M059J (cell line): ENCODE measurements around the gene COL6A1. TPM values are rescaled to one million over a fixed set of nuclear protein-coding genes. Genes with fewer than 3 reads are reported as not detected.

Experiments
- DNase-seq: peaks from one replicate; pipeline ENCODE4 v3.0.0-alpha.2; 2012; ENCODE audit warnings: low read depth
- total RNA-seq: library from RNA; depleted of rRNA; stranded (reverse); fragments of >200 nt; shearing (Covaris generic); gene quantifications from 2 replicates; pipeline ENCODE4 v1.2.3, GENCODE V29; 2014

Gene COL6A1
- total RNA-seq, 1 experiment from 2014 or later = 271 TPM

DNA sequence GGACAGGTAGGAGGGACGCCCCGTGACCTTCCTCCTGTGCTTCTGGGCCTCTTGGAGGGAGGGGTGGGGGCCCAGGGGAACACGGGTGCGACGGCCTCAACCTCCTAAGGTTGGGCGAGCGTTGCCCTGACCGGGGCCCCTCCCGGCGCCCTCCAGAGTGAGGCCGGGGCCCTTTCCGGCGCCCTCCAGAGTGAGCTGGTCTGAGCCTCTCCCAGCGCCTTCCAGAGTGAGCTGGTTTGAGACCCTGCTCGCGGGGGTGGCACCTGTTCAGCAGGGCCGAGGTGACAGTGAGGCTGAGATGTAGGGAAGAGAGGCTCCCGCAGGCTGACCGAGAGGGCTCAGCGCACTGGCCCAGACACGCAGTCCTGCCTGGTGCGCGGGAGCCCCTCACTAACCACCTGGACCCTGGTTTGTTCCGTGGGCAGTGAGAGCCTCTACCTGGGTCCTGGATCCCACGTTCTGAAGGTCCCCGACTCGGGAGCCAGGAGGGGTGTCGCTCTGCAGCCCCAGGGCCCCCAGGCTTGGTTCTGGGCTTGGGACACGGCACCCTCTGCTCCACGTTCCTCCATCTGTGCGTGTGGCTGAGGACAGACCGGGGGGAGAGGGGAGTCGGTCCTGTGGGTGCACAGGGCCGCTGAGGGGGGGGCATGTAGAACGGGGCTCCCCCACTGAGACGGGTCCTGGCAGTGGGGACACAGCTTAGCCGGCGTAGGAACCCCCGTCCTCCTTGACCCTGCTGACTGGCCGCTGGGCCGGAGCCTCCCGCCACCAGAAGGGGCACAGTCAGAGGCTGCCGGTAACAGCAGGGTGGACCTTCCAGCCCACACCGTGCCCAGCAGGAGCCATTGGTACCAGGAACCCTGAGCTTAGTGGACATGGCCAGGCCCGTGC is 1.4 kb downstream of the COL6A1 start:
- DNase-seq = no peak

DNA sequence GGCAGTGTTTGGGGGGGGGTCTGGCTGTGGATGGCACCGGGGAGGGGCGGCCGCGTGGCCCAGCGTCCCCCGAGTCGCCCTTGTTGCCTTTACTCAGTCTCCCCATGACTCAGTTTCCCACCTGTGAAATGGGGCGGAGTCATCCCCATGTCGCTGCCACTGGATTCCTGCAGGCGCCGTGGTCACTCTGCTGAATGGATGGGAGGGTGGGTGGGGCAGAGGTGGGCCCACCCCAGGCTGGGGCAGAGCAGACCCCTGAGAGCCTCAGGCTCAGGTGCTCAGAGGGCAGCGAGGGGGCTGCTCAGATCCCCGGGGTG is 2.0 kb downstream of the COL6A1 start:
- DNase-seq = no peak

DNA sequence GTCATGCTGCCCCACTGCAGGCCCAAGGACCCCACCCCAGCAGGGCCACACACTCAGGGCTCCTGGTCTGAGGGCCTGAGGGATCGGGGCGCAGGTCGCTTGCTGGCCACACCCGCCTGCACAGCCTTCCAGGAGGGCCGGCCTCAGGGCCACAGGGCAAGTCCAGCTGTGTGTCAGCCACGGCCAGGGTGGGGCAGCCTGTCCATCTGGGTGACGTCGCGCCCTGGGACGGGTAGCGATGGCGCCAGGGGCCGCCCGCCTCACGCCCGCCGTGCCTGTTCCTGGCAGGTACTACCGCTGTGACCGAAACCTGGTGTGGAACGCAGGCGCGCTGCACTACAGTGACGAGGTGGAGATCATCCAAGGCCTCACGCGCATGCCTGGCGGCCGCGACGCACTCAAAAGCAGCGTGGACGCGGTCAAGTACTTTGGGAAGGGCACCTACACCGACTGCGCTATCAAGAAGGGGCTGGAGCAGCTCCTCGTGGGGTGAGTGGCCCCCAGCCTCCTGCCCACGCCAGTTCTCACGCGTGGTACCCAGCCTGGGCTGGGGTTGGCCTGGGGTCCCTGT is 2.5 kb downstream of the COL6A1 start:
- no peak for DNase-seq

DNA sequence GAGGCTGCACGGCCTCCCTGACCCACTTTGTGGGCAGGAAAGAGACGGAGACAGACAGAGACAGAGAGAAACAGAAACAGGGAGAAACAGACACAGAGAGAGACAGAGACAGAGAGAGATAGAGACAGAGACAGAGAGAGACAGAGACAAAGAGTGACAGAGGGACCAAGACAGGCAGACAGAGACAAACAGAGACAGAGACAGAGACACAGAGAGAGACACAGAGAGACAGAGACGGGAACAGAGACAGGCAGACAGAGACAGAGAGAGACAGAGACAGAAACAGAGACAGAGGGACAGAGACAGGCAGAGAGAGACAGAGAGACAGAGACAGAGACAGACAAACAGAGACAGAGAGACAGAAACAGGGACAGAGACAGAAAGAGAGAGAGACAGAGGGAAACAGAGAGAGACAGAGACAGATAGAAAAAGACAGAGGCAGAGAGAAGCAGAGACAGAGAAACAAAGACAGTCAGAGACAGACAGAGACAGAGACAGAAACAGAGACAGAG is 3.1 kb downstream of the COL6A1 start:
- DNase-seq = no peak

DNA sequence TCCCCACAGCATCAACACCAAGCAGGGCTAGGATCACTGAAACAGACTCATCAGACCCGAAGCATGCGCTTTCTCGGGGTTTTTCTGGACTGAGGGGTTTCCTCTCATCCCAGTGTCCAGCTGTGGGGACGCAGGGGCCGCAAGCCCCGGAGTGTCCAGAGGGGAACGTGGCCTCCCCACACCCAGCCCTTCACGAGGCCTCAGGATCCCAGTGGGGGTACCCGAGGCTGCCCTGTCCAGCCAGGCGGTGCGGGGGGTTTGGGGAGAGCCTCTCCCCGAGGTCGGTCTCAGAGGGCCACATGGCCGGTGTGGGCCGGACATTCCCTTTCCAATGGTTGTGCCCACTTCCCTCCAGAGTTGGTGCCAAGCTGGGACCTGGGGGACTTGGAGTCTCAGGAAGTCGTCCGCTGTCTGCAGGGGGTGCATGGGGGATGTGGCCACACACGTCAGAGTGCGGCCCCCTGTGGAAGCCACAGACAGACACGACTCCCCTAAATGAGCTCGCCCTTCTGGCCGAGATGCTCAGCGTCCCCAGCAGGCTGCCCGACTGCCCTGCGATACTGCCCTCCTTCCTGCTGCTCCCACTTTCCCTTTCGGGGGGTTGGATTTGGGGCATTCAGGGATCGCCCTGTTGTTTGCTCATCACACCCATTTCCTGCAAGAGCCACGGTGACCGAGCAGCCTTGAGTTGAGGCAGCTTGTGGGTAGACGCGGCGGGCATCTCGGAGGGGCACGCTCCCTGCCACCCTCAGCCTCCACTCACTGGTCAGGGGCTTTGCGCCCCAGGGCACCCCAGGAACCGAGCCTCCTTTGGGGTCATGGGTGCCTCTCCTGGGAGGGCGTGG is 4.1 kb downstream of the COL6A1 start:
- no peak for DNase-seq

DNA sequence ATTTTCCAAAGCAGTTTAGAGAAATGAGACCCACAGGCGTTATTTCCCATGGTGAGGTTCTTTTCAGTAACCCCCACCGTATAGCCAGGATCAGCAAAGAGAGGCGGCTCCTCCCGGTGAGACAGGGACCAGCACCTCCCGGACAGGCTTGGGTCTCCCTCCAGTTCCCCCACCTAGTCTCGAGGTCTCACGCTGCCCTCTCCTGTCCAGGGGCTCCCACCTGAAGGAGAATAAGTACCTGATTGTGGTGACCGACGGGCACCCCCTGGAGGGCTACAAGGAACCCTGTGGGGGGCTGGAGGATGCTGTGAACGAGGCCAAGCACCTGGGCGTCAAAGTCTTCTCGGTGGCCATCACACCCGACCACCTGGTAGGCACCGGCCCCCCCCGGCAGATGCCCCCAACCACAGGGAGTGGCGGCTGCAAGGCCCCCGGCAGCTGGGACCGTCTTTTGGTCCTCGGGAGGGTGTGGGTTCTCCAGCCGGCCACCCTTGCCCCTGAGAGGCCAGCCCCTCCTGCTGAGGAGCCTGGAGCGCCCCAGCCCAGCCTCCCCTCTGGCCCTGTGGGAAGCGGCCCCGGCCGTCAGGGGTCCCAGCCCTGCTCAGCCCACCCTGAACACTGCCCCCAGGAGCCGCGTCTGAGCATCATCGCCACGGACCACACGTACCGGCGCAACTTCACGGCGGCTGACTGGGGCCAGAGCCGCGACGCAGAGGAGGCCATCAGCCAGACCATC is 4.9 kb downstream of the COL6A1 start:
- no peak for DNase-seq

DNA sequence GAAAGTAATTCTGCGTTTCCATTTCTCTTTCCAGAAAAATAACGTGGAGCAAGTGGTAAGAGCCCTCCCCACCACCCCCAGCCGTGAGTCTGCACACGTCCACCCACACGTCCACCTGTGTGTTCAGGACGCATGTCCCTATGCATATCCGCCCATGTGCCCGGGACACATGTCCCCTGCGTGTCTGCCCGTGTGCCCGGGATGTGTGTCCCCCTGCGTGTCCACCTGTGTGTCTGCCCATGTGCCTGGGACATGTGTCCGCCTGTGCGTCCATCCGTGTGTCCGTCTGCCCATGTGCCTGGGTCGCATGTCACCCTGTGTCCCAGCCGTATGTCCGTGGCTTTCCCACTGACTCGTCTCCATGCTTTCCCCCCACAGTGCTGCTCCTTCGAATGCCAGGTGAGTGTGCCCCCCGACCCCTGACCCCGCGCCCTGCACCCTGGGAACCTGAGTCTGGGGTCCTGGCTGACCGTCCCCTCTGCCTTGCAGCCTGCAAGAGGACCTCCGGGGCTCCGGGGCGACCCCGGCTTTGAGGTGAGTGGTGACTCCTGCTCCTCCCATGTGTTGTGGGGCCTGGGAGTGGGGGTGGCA is 5.6 kb downstream of the COL6A1 start:
- DNase-seq = no peak

DNA sequence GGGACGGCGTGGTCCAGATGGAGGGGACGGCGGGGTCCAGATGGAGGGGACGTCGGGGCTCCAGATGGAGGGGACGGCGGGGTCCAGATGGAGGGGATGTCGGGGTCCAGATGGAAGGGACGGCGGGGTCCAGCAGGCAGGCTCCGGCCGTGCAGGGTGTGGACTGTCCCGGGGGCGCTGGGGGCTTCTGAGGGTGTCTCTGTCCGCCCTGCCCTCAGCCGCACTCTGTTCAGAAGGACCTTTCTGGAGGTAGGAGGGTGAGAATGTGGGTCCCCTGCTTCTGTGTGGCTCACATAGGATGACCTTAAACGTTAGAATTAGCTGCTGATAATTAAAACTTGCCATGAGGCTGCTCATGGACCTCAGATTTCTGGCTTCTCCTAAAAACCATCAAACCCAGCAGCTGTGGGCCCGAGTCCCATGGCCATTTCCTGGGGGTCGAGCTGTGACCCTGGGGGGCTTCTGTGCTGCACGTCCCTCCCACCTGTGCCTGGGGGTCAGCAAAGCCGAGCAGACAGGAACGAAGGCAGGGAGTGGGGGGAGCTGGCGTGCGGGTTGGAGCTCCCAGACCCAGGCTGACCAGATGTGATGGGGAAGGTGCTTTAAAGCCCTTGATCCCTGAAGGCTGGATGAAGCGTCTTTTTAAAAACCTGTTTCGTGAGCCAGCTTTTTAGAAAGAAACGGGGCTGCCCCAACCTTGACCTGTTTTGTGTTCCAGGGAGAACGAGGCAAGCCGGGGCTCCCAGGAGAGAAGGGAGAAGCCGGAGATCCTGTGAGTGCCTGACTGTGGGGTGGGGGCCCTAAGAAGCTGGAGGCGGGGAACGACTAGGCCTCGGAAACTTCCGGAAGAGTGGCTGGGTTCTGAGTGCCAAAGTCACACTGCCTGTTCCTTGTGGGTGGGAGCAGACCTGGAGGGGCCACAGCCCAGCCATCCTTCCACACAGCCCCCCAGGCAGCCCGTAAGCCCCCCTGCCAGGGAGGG is 7.1 kb downstream of the COL6A1 start:
- no peak for DNase-seq

DNA sequence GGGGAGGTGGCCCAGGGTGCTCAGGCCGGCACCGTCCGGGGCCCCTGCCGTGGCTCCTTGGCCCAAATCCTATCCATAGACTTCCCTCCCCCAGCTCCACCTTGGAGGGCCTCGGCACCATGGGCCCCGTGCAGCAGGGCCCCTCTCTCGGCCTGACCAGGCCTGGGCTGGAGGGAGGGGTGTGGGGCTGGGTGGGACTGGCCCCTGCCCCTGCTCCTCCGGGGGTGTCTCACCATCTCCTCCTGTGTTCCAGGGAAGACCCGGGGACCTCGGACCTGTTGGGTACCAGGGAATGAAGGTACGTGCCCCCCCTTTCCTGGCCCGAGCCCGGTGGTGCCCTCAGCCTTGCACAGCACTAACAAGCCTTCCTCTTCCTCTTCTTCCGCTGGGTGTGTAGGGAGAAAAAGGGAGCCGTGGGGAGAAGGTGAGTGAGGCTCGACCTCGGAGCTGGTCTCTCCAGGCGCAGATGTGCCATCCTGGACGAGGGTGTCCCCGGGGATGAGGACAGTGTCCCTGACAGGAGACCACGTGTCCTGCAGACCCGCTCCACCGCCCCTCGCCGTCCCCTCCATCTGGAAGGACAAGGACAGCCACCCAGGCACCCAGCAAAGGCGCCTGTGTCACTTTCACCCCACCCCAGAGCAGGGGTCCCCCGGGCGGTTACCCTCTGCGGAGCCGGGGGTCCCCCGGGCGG is 7.9 kb downstream of the COL6A1 start:
- DNase-seq = no peak

DNA sequence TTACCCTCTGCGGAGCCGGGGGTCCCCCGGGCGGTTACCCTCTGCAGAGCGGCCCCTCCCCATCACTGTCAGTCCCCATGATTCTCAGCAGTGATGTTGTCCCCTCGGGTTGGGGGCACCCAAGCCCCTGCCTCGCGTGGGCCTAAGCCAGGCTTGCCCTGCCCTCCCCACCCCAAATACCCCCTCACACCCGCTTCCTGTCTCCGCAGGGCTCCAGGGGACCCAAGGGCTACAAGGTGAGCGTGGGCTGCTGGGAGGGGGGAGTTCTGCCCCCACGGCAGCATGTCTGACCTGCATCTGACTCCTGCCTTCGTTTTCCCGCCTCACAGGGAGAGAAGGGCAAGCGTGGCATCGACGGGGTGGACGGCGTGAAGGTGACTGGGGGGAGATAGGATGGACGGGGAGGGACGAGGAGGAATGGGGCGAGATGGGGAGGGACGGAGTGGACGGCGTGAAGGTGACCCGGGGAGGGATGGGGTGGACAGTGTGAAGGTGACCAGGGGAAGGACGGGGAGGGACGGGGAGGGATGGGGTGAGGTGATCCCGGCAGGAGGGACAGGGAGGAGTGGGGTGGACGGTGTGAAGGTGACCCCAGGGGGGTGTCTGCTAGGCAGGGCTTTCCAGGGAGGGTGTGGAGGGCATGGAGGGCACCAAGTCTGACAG is 8.6 kb downstream of the COL6A1 start:
- no peak for DNase-seq

DNA sequence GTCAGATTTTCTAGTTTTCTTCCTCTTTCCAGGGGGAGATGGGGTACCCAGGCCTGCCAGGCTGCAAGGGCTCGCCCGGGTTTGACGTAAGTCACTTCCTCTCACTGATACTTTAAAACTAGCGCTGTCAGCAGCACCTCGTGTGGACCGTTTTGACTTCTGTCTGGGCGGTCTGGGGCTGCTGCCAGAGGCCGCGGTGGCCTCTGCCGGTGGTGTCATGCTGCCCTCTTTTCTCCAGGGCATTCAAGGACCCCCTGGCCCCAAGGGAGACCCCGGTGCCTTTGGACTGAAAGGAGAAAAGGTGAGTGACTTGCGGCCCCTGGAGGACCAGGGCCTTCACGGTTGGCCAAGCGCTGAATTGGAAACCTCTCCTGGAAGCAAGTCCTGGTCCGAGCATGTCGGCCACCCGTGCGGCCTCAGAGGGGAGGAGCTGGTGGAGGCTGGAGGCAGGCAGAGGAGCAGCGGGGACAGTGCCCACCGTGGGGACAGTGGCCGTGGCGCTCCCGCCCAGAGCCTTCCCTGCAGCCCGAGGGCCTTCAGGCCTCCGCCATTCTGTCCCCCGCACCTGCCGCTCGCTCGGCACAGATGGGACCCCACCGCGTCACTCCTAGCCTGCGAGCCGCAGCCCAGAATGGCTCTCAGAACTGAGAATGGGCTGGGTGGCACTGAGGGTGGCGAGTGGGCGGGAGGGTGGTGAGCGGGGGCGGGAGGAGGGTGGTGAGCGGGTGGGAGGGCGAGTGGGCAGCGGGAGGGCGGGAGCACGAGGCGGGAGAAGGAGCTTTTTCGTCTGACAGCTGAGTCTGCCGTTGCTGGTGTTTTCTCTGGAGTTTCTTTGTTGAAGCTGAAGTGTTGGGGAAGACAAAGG is 9.4 kb downstream of the COL6A1 start:
- DNase-seq = no peak

DNA sequence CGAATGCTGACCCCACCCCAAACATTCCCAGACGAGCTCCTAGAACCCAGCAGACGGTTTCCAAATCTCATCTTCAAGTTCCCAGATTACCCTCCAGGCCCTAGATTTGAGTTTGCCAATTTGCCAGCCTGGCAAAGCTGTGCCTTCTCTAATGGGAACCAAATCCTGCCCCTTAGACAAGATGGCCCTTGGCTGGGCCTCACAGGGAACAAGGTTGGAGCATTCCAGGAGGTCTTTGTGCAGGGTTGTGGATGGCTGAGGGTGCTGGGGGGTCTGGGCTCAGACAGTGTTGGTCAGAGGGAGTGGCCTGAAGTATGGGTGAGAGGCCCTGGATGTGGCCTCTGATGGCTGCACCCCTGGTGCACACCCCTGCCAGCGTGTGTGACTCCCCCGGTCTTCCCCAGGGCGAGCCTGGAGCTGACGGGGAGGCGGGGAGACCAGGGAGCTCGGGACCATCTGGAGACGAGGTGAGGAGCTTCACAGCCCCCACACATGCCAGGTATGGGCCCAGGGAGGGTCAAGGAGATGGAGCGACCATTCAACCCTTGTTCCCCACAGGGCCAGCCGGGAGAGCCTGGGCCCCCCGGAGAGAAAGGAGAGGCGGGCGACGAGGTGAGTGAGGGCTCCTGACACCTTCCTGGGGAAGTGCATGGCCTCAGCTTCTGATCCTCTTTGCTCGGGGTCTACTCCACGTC is 10.2 kb downstream of the COL6A1 start:
- DNase-seq = no peak

DNA sequence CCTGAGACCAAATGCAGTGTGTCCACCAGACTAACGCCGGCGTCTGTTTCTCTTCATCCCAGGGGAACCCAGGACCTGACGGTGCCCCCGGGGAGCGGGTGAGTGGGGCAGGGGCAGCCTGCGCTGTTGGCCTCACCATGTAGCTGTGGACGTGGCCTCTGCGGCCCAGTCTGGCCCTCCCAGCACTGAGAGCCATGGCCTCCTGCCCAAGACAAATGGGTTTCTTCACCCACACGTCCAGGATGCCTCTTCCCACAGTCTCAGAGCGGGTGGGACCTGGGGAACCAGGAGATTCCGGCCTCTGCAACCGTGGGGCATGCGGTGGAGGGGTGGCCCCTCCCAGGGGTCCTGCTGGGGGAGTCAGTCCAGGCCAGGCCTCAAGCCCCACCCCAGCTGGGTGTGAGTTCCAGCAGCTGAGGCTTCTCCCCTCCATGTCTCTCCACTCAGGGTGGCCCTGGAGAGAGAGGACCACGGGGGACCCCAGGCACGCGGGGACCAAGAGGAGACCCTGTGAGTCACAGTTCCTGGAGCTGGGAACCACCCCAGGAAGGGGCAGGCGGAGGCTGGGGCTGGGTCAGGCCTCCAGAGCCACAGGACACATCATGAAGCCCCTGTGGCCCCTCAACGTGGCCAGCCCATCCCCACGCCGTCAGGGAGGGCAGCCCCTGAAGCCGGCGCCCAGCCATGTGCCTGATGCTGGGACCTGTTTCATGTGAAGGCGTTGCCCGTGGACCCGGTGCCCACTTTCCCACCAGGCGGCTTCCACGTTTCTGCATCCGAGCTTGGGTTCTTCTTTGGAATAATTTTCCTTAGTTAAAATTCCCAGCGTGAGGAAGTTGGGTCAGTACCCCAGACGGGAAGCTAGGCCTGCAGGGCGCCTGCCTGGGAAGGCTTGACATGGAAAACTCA is 11.0 kb downstream of the COL6A1 start:
- no peak for DNase-seq

DNA sequence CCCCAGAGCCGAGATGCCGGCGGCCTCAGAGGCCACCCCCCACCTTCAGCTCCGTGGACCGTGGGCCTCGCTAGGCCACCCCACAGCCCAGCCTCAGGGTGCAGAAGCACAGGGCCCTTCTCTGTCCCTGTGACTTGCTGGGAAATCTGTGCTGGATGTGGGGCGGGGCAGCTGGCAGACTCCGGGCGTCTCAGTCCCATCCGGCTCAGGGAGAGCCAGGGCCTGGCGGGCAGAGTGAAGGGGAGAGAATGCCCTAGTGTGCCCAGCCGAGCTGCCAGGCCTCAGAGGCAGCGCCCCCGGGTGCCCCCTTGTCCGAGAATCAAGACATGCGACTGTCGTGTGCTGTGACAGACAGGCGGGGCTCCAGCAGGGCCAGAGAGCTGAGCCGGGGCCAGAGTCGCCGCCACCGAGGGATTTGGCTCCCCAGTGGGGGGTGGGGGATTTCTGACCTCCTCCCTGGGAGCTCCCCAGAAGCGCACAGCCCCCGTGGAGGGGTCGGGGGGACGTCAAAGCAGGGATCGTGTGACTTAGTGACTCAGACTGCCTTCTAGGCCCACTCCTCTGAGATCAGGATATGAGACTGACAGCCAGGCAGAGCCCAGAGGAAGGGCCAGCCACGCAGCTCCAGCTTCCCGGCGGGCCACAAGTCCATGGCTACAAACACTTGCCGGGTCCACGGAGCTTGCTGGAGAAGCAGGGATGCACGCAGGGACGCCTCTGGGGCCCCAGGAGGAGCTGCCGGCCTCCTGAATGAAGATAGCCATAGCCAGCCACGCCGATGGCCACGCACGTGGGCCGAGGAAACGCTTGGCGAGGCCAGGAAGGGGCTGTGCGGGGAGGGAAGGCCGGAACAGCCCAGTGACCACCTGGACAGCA is 11.9 kb downstream of the COL6A1 start:
- DNase-seq = no peak

DNA sequence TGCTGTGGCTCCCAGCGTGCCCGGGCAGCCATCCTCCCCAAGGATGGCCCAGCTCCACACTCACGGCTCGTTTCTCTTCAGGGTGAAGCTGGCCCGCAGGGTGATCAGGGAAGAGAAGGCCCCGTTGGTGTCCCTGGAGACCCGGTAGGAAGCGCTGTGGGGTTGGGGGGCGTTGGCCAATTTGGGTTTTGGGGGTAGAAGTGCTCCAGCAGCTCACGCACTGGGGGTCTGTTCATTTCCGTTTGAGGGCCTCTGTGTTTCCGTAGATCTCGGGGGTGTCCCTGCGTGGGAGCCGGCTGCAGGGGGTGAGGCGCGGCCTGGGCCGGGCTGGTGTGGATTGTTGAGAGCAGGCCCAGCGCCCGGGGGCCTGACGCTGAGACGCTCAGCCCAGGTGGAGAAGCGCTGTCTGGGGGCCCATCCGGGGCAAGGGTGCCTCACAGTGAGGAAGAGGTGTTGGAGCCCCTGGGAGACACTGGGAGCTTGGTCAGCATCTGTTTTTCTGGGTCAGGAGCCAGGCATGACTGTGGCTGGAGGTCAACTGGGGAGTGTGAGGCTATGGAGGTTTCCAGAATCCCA is 12.6 kb downstream of the COL6A1 start:
- no peak for DNase-seq
